Stomach (tissue), 9 donors: ENCODE measurements around the gene WWP2. TPM values are rescaled to one million over a fixed set of nuclear protein-coding genes. Genes with fewer than 3 reads are reported as not detected.
"Not testable (repeated sequence)": the region's sequence is repeated elsewhere in the genome, so short reads cannot be mapped to it uniquely, and the experiment has no call there.

ENCODE experiments used
- DNase-seq, 2 donors: peaks; one replicate each; pipeline versions ENCODE4 v3.0.0 to v3.0.0-alpha.2; 2013 to 2019
- H3K27ac ChIP-seq, 5 donors: fragments of 200-600 bp in 4 of 5; sonication (generic) in 4 of 5; one replicate each; pipeline ENCODE4 v1.5.1; 2013 to 2019; ENCODE audit warnings: mild to moderate bottlenecking in 1 of 5, moderate library complexity in 1 of 5
- H3K27me3 ChIP-seq, 3 donors: fragments of 200-600 bp; sonication (generic); one replicate each; pipeline ENCODE4 v1.5.1; 2017 to 2019; ENCODE audit warnings: mixed run types in 1 of 3
- H3K36me3 ChIP-seq, 4 donors: fragments of 200-600 bp; sonication (generic); 1 replicate in 3 of 4; 2 replicates in 1 of 4; pipeline ENCODE4 v1.5.1; 2016 to 2019
- H3K4me1 ChIP-seq, 4 donors: fragments of 200-600 bp; sonication (generic); one replicate each; pipeline ENCODE4 v1.5.1; 2016 to 2019
- H3K4me3 ChIP-seq, 4 donors: fragments of 200-600 bp; sonication (generic) in 3 of 4; one replicate each; pipeline ENCODE4 v1.5.1; 2016 to 2019; ENCODE audit warnings: mild to moderate bottlenecking in 1 of 4
- H3K9me3 ChIP-seq, 4 donors: fragments of 200-600 bp; sonication (generic); one replicate each; pipeline ENCODE4 v1.5.1; 2016 to 2019
- WGBS, 5 donors: extraction: QIAGEN DNeasy Blood & Tissue Kit in 3 of 5; methylation state at CpG; one replicate each; pipeline versions ENCODE4 v1.1.5 to v1.1.7; 2013 to 2018; 5-methylcytosine and 5-hydroxymethylcytosine counted together
- intact Hi-C: fragments of 100-400 bp; cut with DNase I; formaldehyde crosslinking; loops from one replicate; pipeline ENCODE4 v1.15.1; 2023; ENCODE audit warnings: low total_unique reads
- polyA plus RNA-seq, 3 donors: library from polyadenylated mRNA; stranded (reverse); fragments of 200-250 nt; gene quantifications; one replicate each; pipeline ENCODE4 v1.2.3, GENCODE V29; 2013
- small RNA-seq, 4 donors: library from RNA; depleted of rRNA; stranded (forward); fragments of <200 nt; gene quantifications; one replicate each; pipeline ENCODE3, GENCODE V24; 2016
- total RNA-seq, 5 donors: library from RNA; depleted of rRNA; stranded (reverse); fragments of >200 nt; gene quantifications; one replicate each; pipeline versions ENCODE4 v1.1.0 to v1.2.3, GENCODE V29; 2014 to 2016
- donor health status: healthy with polysubstance abuse.
- donor health status: Bipolar disorder and iron deficiency.
- donor health status: healthy.

WWP2 gene
- total and polyA plus RNA-seq, 8 donors = 16.0 to 442 (median 35.2) TPM

DNA sequence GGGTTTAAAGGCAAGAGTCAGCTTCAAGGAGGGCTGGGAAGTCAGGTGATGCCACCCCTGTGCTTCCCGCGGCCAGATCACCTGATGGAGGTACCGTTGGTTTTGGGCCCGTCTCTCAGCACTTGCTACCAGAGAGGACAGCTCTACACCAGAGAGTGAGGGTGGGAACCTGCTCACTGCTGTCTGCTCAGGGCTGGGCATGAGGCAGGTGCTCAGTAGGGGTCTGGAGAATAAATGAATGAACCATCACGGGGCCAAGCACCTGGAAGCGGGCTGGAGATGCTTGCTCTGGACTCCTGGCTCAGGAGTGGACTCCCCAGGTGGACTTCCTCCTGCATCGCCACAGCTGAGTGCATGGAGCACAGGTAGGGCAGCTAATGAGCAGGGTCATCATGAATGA is 210.0 kb downstream of the WWP2 start:
- H3K9me3 ChIP-seq, H3K4me1 ChIP-seq, DNase-seq, H3K27me3 ChIP-seq, H3K27ac ChIP-seq, H3K4me3 ChIP-seq, intact Hi-C loops, H3K36me3 ChIP-seq: not testable (repeated sequence)
- 47 to 90% (median 66%) methylated on average over 3 to 4 of the region's 7 CpGs; no CpG with 5 or more reads in 1 of the 5 donors for WGBS, 5 donors

DNA sequence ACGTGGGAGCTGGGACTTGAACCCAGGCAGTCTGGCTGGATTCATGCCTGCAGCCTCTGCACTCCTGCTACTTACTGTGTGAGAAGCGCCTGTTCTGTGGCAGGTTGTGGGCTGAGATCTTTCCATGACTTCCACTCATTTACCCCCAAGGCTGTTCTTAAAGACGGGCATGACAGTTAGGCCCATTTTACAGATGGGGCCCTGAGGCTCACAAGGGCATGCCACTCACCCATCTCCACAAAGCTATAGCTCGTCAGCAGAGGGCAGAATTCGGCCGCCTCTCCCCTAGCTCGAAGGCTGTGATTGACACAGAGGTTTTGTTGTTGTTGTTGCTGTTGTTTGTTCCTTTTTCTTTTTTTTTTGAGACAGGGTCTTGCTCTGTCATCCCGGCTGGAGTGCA is 210.8 kb downstream of the WWP2 start:
- H3K4me3 ChIP-seq, DNase-seq, H3K9me3 ChIP-seq, H3K27me3 ChIP-seq, H3K27ac ChIP-seq, intact Hi-C loops, H3K4me1 ChIP-seq: not testable (repeated sequence)
- WGBS, 5 donors = 71 to 97% (median 89%) methylated on average over 1 to 6 of the region's 8 CpGs
- peaks cover 0 to 14% (median 9%) of the 10 kb centered on the region in 4 donors for H3K36me3 ChIP-seq

DNA sequence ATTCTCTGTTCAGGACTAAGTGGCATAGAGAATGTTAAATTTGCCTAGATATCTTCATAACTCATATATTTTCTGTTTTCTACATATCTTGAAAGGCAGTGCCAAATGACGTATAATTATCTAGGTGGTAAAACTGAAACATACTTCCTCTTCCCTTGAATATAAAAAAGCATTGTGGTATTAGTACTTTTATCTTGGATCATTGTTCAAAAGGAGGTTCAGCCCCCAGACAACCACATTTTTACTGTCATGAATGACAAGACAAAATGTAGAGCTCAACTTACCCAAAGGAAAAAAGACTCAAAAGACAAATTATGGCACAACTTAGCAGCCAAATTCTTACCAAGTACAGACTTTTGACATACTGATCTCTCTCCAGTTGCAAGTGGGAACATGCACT is 223.1 kb downstream of the WWP2 start:
- 62 to 84% (median 74%) methylated on average over 1 of the region's 1 CpG for WGBS, 5 donors
- intact Hi-C loops, H3K27me3 ChIP-seq: not testable (repeated sequence)

More for the DNA sequence above, 223.1 kb downstream of the WWP2 start:
- H3K9me3 ChIP-seq, H3K4me1 ChIP-seq, H3K4me3 ChIP-seq, H3K27ac ChIP-seq, DNase-seq: not testable (repeated sequence)
- peaks cover 0 to 43% (median 34%) of the 10 kb centered on the region in 4 donors for H3K36me3 ChIP-seq

Small RNA genes lying within 50 kb of the gene (small RNA-seq; reads per million reads assigned to genes)
- gene AC026468.1 = 0 reads per million in 4 donors
- gene MIR140 = 232 to 546 (median 328) reads per million in 4 donors
- gene RF00091 = 0 reads per million in 4 donors

Other genes with a start within 250 kb of the WWP2 start
- gene NFAT5, start 196.4 kb upstream of the WWP2 start, total RNA-seq = 10 to 100 TPM in 4 of 5 donors, 1 to 10 TPM in 1; 9.0 to 57.2 (median 41.0) TPM
- gene NFAT5, start 196.4 kb upstream of the WWP2 start, polyA plus RNA-seq = 1 to 10 TPM; 1.2 to 2.2 (median 1.8) TPM
- 100 to 1,000 TPM in 3 of 5 donors, 10 to 100 TPM in 2; 58.8 to 460 (median 137) TPM for gene NQO1, start 35.8 kb upstream of the WWP2 start, total RNA-seq
- gene NQO1, start 35.8 kb upstream of the WWP2 start, polyA plus RNA-seq = 1,000 to 10,000 TPM in 1 of 3 donors, 100 to 1,000 TPM in 1, 10 to 100 TPM in 1; 97.8 to 1,232 (median 310) TPM
- 10 to 100 TPM in 4 of 5 donors, 1 to 10 TPM in 1; 4.9 to 76.4 (median 52.5) TPM for gene NOB1, start 7.4 kb upstream of the WWP2 start, total RNA-seq
- gene NOB1, start 7.4 kb upstream of the WWP2 start, polyA plus RNA-seq = 10 to 100 TPM; 36.3 to 63.1 (median 52.9) TPM
- 1 to 10 TPM in 4 of 5 donors, not detected in 1; 1.3 to 3.6 (median 2.5) TPM for gene CLEC18A, start 189.0 kb downstream of the WWP2 start, total RNA-seq
- gene CLEC18A, start 189.0 kb downstream of the WWP2 start, polyA plus RNA-seq = under 1 TPM; 0.31 to 0.98 (median 0.44) TPM